ENCODE data around the gene CCL26. TPM values are rescaled to one million over a fixed set of nuclear protein-coding genes. Genes with fewer than 3 reads are reported as not detected.

The CCL26 gene
- total RNA-seq, 2 experiments from 2014 or later: not detected

GRCh38 chr7:75814407-75814947, 42.5 kb upstream of the CCL26 start:
- TF ChIP-seq, protein P1, sequence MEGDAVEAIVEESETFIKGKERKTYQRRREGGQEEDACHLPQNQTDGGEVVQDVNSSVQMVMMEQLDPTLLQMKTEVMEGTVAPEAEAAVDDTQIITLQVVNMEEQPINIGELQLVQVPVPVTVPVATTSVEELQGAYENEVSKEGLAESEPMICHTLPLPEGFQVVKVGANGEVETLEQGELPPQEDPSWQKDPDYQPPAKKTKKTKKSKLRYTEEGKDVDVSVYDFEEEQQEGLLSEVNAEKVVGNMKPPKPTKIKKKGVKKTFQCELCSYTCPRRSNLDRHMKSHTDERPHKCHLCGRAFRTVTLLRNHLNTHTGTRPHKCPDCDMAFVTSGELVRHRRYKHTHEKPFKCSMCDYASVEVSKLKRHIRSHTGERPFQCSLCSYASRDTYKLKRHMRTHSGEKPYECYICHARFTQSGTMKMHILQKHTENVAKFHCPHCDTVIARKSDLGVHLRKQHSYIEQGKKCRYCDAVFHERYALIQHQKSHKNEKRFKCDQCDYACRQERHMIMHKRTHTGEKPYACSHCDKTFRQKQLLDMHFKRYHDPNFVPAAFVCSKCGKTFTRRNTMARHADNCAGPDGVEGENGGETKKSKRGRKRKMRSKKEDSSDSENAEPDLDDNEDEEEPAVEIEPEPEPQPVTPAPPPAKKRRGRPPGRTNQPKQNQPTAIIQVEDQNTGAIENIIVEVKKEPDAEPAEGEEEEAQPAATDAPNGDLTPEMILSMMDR (IDR thresholded peaks at IDR 0.05): no peak
- Mint-ChIP-seq H3K9me3 (no peaks in the 10 kb centered on the region), H3K27me3 (peaks cover 6% of the 10 kb centered on the region), H3K27ac (no peak overlapping the region), H3K4me1 (ENCODE audit: low read depth) (no peaks in the 10 kb centered on the region), H3K36me3 (ENCODE audit: low read depth) (no peaks in the 10 kb centered on the region), H3K4me3 (no peak overlapping the region)
- H3K27me3 ChIP-seq (ENCODE audit: control insufficient read depth in 1 of 2, insufficient read depth in 2 of 2, low read length in 2 of 2): peaks cover 0 to 3% of the 10 kb centered on the region in 2 experiments
- no peaks in the 10 kb centered on the region for H3K4me1 ChIP-seq (ENCODE audit: insufficient read depth, low read length)
- no peaks in the 10 kb centered on the region for H3K9me3 ChIP-seq (ENCODE audit: control insufficient read depth in 1 of 2, insufficient read depth in 1 of 2, low read length in 2 of 2)
- no peak for DNase-seq
- intact Hi-C loops (cut with DNase I, micrococcal nuclease): no loop called here
- ChIA-PET CTCF (no interaction called here), POLR2A (no interaction called here)
- no peak for ATAC-seq (ENCODE audit: poor library complexity)
- H3K36me3 ChIP-seq (ENCODE audit: insufficient read depth, low read length): no peaks in the 10 kb centered on the region
- H3K27ac ChIP-seq (ENCODE audit: low read depth in 1 of 2, low read length in 2 of 2): no peak overlapping the region
- no peak overlapping the region for H3K4me3 ChIP-seq (ENCODE audit: low read length)

GRCh38 chr7:75813781-75814236, 41.8 kb upstream of the CCL26 start, which contains the start of gene CCL24:
CCL24 (minus strand) TSS chr7:75813806; CDS start chr7:75813715, 91 bp downstream.
- H3K4me3 ChIP-seq (ENCODE audit: low read length): no peak within 1 kb of the TSS
- intact Hi-C loops (cut with DNase I, micrococcal nuclease): no loop called here
- H3K27me3 Mint-ChIP-seq: peaks cover 6% of the 10 kb centered on the region
- DNase-seq: peak in 2 of 14 experiments; percentile 6 to 20
- peaks cover 0 to 3% of the 10 kb centered on the region in 2 experiments for H3K27me3 ChIP-seq (ENCODE audit: control insufficient read depth in 1 of 2, insufficient read depth in 2 of 2, low read length in 2 of 2)
- H3K9me3 ChIP-seq (ENCODE audit: control insufficient read depth in 1 of 2, insufficient read depth in 1 of 2, low read length in 2 of 2): peaks cover 0 to 1% of the 10 kb centered on the region in 2 experiments
- no peak within 1 kb of the TSS for H3K4me3 Mint-ChIP-seq
- no peak within 1 kb of the TSS for H3K27ac ChIP-seq (ENCODE audit: low read depth in 1 of 2, low read length in 2 of 2)
- no peak for ATAC-seq (ENCODE audit: poor library complexity)
- H3K4me1 Mint-ChIP-seq (ENCODE audit: low read depth): no peaks in the 10 kb centered on the region
- H3K4me1 ChIP-seq (ENCODE audit: insufficient read depth, low read length): no peaks in the 10 kb centered on the region
- ChIA-PET POLR2A (no interaction called here), CTCF (no interaction called here)
- no peaks in the 10 kb centered on the region for H3K36me3 Mint-ChIP-seq (ENCODE audit: low read depth)
- no peak within 1 kb of the TSS for H3K27ac Mint-ChIP-seq
- TF ChIP-seq, protein P1 (IDR thresholded peaks at IDR 0.05): no peak
- H3K9me3 Mint-ChIP-seq: no peaks in the 10 kb centered on the region
- H3K36me3 ChIP-seq (ENCODE audit: insufficient read depth, low read length): no peaks in the 10 kb centered on the region

- Histone ChIP-seq H3K27ac (ENCODE audit: low read depth in 1 of 2, low read length in 2 of 2) (no peak overlapping the region), H3K36me3 (ENCODE audit: insufficient read depth, low read length) (no peaks in the 10 kb centered on the region), H3K27me3 (ENCODE audit: control insufficient read depth in 1 of 2, insufficient read depth in 2 of 2, low read length in 2 of 2) (peaks cover 0 to 3% of the 10 kb centered on the region in 2 experiments), H3K4me1 (ENCODE audit: insufficient read depth, low read length) (no peaks in the 10 kb centered on the region), H3K4me3 (ENCODE audit: low read length) (no peak overlapping the region), H3K9me3 (ENCODE audit: control insufficient read depth in 1 of 2, insufficient read depth in 1 of 2, low read length in 2 of 2) (peaks cover 0 to 5% of the 10 kb centered on the region in 2 experiments)
- no peak for DNase-seq
- ChIA-PET POLR2A (no interaction called here), CTCF (no interaction called here)
- H3K9me3 Mint-ChIP-seq: no peaks in the 10 kb centered on the region
- no peaks in the 10 kb centered on the region for H3K36me3 Mint-ChIP-seq (ENCODE audit: low read depth)
- intact Hi-C loops (cut with DNase I, micrococcal nuclease): no loop called here
- no peaks in the 10 kb centered on the region for H3K4me1 Mint-ChIP-seq (ENCODE audit: low read depth)
- TF ChIP-seq, protein P1 (IDR thresholded peaks at IDR 0.05): no peak
- peaks cover 6% of the 10 kb centered on the region for H3K27me3 Mint-ChIP-seq
- ATAC-seq (ENCODE audit: poor library complexity): no peak
- no peak overlapping the region for H3K4me3 Mint-ChIP-seq
- H3K27ac Mint-ChIP-seq: no peak overlapping the region
These were observed 41.1 kb upstream of the CCL26 start for GRCh38 chr7:75813084-75813483.
